Cardiac septum (tissue), 1 donor: Measurements from ENCODE around the gene TECPR1. TPM values are rescaled to one million over a fixed set of nuclear protein-coding genes. Genes with fewer than 3 reads are reported as not detected.

Experiments used
- DNase-seq: peaks from one replicate; pipeline ENCODE4 v3.0.0-alpha.2; 2020; ENCODE audit warnings: low spot score
- intact Hi-C: fragments of 100-400 bp; cut with DNase I; formaldehyde crosslinking; loops from one replicate; pipeline ENCODE4 v1.14.0; 2022
- total RNA-seq: library from RNA; stranded (reverse); fragmentation: NEBNext Ultra II Directional; extraction: Animal tissue kit (Norgen Biotek cat#: 25700); gene quantifications from one replicate; pipeline ENCODE4 v1.2.1, GENCODE V29; 2021
- donor health status: DM: no; HTN: no; CAD: no.

TECPR1 gene
- total RNA-seq, 1 donor from 2014 or later = 16.6 TPM

- intact Hi-C loops = no loop called here
- DNase-seq = no peak
These were observed 48.6 kb downstream of the TECPR1 start for GRCh38 chr7:98203261-98203963.

- intact Hi-C loops = no loop called here
- no peak for DNase-seq
These were observed 49.5 kb downstream of the TECPR1 start for GRCh38 chr7:98202367-98203195.

- intact Hi-C loops = no loop called here
- DNase-seq = no peak
These were observed 51.7 kb downstream of the TECPR1 start for GRCh38 chr7:98200364-98200763.

GRCh38 chr7:98199131-98199530 is 52.9 kb downstream of the TECPR1 start:
- intact Hi-C loops = no loop called here
- DNase-seq = no peak

- intact Hi-C loops = no loop called here
- no peak for DNase-seq
These were observed 55.1 kb downstream of the TECPR1 start for GRCh38 chr7:98196706-98197605.

- intact Hi-C loops = no loop called here
- DNase-seq = no peak
These were observed 57.2 kb downstream of the TECPR1 start for GRCh38 chr7:98194672-98195457.

GRCh38 chr7:98194186-98194585 is 57.8 kb downstream of the TECPR1 start:
- no peak for DNase-seq
- intact Hi-C loops = no loop called here

GRCh38 chr7:98193474-98194180 is 58.4 kb downstream of the TECPR1 start:
- DNase-seq = no peak
- intact Hi-C loops = no loop called here

GRCh38 chr7:98192781-98193457 is 59.1 kb downstream of the TECPR1 start:
- no peak for DNase-seq
- intact Hi-C loops = no loop called here

- DNase-seq = no peak
- intact Hi-C loops = no loop called here
These were observed 60.2 kb downstream of the TECPR1 start for GRCh38 chr7:98191668-98192431.

GRCh38 chr7:98189559-98189958 is 62.5 kb downstream of the TECPR1 start:
- intact Hi-C loops = no loop called here
- no peak for DNase-seq

- no peak for DNase-seq
- intact Hi-C loops = no loop called here
These were observed 64.9 kb downstream of the TECPR1 start for GRCh38 chr7:98187138-98187502.

GRCh38 chr7:98186452-98187137 is 65.4 kb downstream of the TECPR1 start:
- intact Hi-C loops = no loop called here
- no peak for DNase-seq

- intact Hi-C loops = no loop called here
- no peak for DNase-seq
These were observed 66.9 kb downstream of the TECPR1 start for GRCh38 chr7:98185101-98185500.

GRCh38 chr7:98180751-98181150 is 71.3 kb downstream of the TECPR1 start:
- no peak for DNase-seq
- intact Hi-C loops = no loop called here

- no peak for DNase-seq
- intact Hi-C loops = no loop called here
These were observed 73.1 kb downstream of the TECPR1 start for GRCh38 chr7:98178762-98179490.
